HL-60 (cell line): ENCODE data around the gene STARD10.

Experiments used
- DNase-seq, 2 experiments: peaks; one replicate each; pipeline ENCODE4 v3.0.0-alpha.2; 2010 to 2020; ENCODE audit warnings: low read depth in 1 of 2, low spot score in 1 of 2
- H3K27ac ChIP-seq: fragments of 250-450 bp; sonication (Bioruptor Pico); replicated peaks from 2 replicates; pipeline ENCODE4 v1.5.1; 2020; ENCODE audit warnings: mild to moderate bottlenecking, moderate library complexity
- H3K27me3 ChIP-seq: fragments of 250-450 bp; sonication (Bioruptor Pico); 2 replicates; pipeline ENCODE4 v1.5.1; 2021; ENCODE audit warnings: mild to moderate bottlenecking, moderate library complexity; ENCODE audit not compliant: insufficient read depth, poor library complexity, severe bottlenecking
- H3K4me3 ChIP-seq: replicated peaks from 2 replicates; pipeline ENCODE4 v1.5.1; 2011; ENCODE audit warnings: mild to moderate bottlenecking, control low read depth, low read length; ENCODE audit not compliant: insufficient read depth
- CTCF ChIP-seq: IDR thresholded peaks from one replicate; pipeline ENCODE4 v1.5.1; 2011; ENCODE audit warnings: low read length, control low read depth, inconsistent platforms; ENCODE audit not compliant: insufficient read depth
- GABPA ChIP-seq: IDR thresholded peaks from 2 replicates; pipeline ENCODE4 v1.6.1; 2012; ENCODE audit warnings: low read depth
- POLR2AphosphoS5 ChIP-seq: IDR thresholded peaks from 2 replicates; pipeline ENCODE4 v1.6.1; 2012; ENCODE audit warnings: low read depth
- REST ChIP-seq: IDR thresholded peaks from 2 replicates; pipeline ENCODE4 v1.6.1; 2012; ENCODE audit warnings: low read depth; ENCODE audit not compliant: insufficient replicate concordance
- SPI1 ChIP-seq: IDR thresholded peaks from 2 replicates; pipeline ENCODE4 v1.6.1; 2012; ENCODE audit warnings: low read depth, mild to moderate bottlenecking, borderline replicate concordance

The STARD10 gene

GRCh38 chr11:72711141-72711540 is 82.7 kb downstream of the STARD10 start:
- no peak overlapping the region for H3K27ac ChIP-seq
- DNase-seq, result no peak
- no peaks in the 10 kb centered on the region for H3K27me3 ChIP-seq
- H3K4me3 ChIP-seq, result no peak overlapping the region
- no peak for TF ChIP-seq REST
- TF ChIP-seq GABPA, result no peak

GRCh38 chr11:72710278-72710677 is 83.6 kb downstream of the STARD10 start:
- no peaks in the 10 kb centered on the region for H3K27me3 ChIP-seq
- no peak for TF ChIP-seq SPI1
- TF ChIP-seq GABPA, result no peak
- TF ChIP-seq REST, result no peak
- TF ChIP-seq CTCF, result no peak
- TF ChIP-seq POLR2AphosphoS5, result no peak
- DNase-seq, result no peak
- no peak overlapping the region for H3K4me3 ChIP-seq
- H3K27ac ChIP-seq, result no peak overlapping the region

- Histone ChIP-seq H3K27me3 (no peaks in the 10 kb centered on the region), H3K27ac (no peak overlapping the region), H3K4me3 (no peak overlapping the region)
- TF ChIP-seq CTCF (no peak), SPI1 (no peak), REST (no peak), POLR2AphosphoS5 (no peak), GABPA (no peak)
- no peak for DNase-seq
Measured at GRCh38 chr11:72709478-72710238, 84.2 kb downstream of the STARD10 start.
